Frontal cortex (tissue), 4 donors: ENCODE results near the gene RNF114. TPM values are rescaled to one million over a fixed set of nuclear protein-coding genes. Genes with fewer than 3 reads are reported as not detected.
"Not testable (repeated sequence)": the region's sequence is repeated elsewhere in the genome, so short reads cannot be mapped to it uniquely, and the experiment has no call there.

ENCODE experiments used
- DNase-seq, 2 donors: peaks; one replicate each; pipeline ENCODE4 v3.0.0; 2012; ENCODE audit warnings: low spot score in 2 of 2
- FAIRE-seq: peaks from 2 replicates; lab custom pipeline; 2012; peaks lifted over from hg19 to GRCh38; lab: Jason Lieb, UNC
- total RNA-seq: library from RNA; depleted of rRNA; stranded (reverse); fragments of >200 nt; gene quantifications from one replicate; pipeline ENCODE4 v1.2.3, GENCODE V29; 2014
- donor health status: control.
- donor health status: control.
- donor health status: control.

RNF114 gene
- total RNA-seq, 1 donor from 2014 or later: 31.0 TPM

DNA sequence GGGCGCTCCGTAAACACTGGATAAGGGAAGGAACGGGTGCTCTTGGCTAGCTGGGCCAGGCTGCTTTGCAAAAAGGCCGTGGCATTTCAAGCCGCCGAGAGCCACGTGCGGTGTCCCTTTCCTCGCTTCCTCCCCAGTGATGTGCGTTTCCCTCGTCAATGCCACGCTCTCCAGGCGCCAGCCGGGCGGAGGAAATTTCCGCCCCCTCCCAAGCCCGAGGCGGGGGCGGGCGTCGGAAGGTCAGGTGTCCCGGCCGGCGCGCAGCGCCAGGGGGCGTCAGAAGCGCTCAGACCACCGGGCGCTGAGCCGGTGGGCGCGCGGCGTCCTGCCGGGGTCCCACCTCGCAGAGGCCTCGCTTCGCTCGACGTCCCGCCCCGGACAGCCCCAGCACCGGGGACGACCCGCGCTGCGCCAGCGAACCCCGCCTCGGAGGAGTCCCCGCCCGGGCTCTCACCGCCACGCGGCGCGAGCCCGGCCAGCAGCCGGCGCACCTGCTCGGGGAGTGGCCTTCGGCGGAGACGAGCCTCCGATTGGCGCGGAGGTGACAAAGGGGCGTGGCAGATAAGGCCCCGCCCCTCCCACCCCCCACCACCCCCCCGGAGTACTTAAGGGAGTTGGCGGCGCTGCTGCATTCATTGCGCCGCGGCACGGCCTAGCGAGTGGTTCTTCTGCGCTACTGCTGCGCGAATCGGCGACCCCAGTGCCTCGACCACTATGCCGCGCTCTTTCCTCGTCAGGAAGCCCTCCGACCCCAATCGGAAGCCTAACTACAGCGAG lies 46.3 kb downstream of the RNF114 start, which contains the start of gene SNAI1:
Gene SNAI1 (plus strand): TSS at position 635 of the 777 bp plus-strand sequence. CDS start 80 bp downstream, at position 715.
- FAIRE-seq (no peak), DNase-seq (peak; percentile 95 to 98)

DNA sequence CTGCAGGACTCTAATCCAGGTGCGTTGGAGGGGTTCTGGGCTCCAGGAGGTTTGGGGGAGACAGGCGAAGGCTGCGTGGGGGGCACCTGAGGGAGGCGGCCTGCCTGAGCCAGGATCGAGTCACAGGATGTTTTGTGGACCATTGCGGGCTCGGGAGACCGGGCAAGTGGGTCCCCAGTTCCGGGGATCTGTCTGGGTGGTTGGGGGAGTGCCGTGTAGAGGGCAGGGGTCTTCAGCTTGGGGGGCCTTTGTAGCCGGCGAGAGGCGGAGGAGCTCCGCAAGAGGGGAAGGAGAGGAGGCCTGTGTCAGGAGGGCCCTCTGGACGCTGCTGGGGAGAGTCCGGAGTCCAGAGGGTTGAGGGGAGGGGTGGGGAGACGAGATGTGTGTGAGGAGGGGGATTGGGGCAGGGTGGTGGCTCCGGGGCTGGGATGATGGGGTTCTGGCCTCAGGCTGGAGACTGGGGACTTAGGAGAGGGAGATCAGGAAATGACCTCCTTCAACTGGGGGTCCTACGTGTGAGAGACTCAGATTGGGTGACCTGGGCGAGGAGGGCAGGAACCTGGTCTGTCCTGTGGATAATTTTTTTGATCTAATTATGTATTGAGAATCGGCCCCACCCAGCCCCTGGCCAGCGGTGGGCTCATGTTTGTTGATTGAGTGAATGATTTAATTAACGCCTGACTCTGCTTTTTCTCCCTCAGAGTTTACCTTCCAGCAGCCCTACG lies 47.1 kb downstream of the RNF114 start:
- FAIRE-seq (no peak), DNase-seq (no peak)

DNA sequence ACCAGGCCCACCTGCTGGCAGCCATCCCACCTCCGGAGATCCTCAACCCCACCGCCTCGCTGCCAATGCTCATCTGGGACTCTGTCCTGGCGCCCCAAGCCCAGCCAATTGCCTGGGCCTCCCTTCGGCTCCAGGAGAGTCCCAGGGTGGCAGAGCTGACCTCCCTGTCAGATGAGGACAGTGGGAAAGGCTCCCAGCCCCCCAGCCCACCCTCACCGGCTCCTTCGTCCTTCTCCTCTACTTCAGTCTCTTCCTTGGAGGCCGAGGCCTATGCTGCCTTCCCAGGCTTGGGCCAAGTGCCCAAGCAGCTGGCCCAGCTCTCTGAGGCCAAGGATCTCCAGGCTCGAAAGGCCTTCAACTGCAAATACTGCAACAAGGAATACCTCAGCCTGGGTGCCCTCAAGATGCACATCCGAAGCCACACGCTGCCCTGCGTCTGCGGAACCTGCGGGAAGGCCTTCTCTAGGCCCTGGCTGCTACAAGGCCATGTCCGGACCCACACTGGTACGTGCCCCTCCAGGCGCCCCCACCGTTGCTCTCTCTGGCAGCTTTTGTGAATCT lies 47.7 kb downstream of the RNF114 start:
- no peak for FAIRE-seq

DNA sequence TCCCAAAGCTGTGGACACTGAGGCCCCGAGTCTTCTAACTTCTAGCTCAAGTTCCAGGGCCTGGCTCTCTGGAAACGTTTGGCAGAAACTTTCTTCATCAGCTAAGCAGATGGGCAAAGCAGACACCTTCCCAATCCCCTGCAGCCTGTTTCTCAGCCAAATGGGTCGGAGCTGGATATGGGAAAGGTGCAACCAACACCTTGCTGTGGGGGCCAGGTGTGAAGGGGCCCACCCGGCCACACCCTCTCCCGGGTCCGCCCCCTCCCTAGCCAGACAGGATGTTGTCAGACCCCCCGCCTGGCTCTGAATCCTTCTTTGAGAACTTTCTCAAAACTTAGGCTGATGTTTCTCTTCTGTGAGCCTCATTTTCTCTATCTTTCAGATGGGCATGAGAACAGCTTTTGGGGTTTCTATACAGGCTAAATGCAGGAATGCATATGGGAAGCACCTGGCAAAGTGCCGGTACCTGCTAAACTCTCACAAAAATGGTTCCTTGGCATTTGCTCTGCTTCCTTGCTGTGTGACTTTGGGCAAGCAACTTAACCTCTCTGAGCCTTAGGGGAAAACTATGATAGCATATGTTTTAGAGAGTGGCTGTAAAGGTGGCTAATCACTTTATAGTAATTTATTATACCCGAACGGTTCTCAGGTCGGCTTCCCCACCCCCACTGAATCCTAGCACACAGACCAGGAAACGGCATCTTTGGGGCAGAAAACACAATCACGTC lies 48.4 kb downstream of the RNF114 start:
- DNase-seq: no peak
- FAIRE-seq: no peak

More for the DNA sequence above, 47.7 kb downstream of the RNF114 start:
- no peak for DNase-seq

DNA sequence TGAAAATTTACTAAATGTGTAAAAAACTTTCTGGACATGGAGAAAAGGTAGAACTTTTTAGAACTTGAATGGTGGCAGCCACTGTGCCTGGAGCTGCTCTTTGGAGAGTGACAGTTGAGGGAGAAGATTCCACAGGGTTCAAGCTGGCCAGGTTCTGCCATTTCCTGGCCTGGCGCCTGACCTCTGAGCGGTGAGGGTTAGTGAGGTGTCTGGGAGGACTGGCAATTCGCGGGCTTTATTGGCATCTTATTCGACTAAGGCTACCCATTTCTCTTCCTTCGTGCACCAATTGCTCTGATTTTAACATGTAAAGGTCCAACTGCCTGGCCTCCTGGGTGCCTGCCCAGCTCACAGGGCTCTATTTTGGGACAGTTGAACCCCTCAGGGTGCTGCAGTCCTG lies 49.0 kb downstream of the RNF114 start:
- DNase-seq: no peak
- no peak for FAIRE-seq

DNA sequence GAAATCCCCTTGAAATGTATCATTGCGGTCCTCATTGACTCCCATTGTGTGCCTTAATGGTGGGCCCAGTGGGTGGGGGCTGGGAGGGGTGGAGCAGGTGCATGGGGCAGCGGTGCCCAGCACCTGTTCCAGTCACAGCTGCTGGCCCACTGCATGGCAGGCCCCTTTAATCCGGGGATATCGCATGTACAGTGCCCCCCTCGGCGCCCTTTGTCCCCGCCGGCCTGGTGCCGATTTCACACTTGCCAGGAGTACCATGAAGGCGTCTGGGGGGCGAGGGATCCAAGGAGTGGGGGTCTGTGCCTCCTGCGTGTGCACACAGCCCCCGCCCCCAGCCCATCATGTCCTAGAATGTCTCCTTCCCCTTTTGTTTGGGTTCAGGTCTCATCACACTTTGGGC lies 49.4 kb downstream of the RNF114 start:
- DNase-seq: no peak
- FAIRE-seq: no peak

DNA sequence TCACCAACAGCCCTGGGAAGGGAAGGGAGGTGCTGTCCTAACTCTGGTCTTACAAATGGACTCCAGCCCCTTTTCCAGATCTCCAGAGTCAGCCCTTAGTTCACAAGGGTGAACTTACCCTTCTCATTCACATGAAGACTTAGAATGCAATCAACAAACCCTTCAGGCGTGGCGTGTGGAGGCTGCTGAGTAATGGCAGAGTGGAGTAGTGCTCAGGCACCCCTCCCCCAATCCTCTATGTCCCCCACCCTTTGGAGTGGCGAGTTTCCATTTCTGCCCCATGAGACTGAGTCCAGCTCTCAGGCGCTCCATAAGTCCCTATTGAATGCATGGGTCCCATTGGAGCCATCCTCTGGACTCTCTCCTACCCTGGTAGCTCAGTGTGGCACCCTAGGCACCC lies 49.9 kb downstream of the RNF114 start:
- no peak for DNase-seq
- no peak for FAIRE-seq

DNA sequence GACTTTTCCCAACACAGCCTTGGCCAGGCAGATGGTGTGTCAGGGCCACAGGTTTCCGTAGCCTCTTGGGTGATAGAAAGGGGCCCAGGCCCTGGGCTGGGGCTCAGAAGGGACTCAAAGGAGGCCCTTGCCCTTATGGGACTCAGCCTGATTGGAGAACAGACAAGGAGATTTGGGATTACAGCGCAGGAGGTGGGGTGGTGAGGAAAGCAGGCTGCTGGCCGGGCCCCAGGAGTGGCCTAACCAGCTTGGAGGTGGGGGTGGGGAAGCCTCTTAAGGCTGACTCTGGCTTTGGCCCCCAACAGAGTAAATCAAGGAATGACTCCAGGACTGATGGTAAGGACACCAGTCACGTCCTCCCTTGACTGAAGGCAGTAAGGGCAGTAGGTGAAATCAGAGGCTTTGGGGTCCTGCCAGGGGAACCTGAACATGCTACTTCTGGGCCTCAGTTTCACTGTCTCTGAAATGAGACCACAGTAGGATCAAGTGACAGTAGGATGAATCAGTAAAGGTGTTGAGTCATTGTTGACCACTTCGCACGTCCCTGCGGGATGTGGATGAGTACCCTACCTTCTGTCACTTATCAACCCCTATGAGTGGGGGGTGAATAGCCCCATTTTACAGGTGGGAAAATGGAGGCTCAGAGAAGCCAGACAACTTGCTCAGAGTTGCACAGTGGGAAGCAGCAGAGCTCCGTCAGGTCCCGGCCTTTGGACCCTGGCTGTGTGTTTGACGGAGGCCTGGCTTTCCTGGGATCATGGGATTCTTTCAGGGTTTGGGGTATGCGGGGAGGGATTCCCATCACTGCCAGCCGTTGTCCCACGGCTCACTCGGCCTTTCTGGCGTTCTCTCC lies 51.0 kb downstream of the RNF114 start:
- DNase-seq (no peak), FAIRE-seq (no peak)

DNA sequence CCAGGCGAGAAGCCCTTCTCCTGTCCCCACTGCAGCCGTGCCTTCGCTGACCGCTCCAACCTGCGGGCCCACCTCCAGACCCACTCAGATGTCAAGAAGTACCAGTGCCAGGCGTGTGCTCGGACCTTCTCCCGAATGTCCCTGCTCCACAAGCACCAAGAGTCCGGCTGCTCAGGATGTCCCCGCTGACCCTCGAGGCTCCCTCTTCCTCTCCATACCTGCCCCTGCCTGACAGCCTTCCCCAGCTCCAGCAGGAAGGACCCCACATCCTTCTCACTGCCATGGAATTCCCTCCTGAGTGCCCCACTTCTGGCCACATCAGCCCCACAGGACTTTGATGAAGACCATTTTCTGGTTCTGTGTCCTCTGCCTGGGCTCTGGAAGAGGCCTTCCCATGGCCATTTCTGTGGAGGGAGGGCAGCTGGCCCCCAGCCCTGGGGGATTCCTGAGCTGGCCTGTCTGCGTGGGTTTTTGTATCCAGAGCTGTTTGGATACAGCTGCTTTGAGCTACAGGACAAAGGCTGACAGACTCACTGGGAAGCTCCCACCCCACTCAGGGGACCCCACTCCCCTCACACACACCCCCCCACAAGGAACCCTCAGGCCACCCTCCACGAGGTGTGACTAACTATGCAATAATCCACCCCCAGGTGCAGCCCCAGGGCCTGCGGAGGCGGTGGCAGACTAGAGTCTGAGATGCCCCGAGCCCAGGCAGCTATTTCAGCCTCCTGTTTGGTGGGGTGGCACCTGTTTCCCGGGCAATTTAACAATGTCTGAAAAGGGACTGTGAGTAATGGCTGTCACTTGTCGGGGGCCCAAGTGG lies 51.9 kb downstream of the RNF114 start:
- no peak for DNase-seq
- no peak for FAIRE-seq

DNA sequence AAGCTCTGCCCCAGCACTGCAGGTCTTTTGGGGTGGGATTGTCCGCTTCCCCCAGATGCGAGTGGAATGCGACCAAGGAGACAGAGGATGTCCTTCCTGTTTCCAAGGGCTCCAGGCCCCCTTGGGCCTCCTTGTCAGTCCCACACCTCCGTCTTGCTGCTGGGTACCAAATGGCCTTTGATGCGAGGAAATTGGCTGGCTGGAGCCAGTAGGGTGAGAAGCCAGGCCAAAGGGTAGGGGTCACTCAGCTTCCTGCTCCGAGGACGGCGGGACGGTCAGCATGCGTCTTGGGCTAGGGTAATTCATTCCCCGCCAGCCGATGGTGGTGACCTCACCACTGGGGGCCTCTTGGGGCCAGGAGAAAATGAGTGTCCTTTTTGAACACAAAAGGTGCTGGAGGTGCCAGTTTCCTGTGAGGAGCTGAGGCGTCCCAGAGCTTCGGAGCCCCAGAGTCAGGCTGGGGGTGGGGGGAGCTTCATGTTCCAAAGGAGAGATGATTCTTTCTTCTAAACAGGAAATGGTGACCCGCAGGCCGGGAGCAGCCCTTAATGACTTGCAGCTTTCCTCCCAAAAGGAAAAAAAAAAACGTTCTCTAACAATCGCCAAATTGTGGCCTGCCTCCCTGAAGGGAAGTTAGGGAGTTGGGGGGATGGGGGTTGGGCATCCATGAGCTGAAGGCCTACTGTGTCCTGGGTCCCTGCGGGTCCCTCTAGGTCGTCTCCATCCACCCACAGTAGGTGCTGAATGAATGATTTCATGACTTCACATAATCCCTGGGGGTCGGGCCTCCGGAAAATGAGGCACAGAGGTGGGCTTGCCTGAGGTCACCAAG lies 53.3 kb downstream of the RNF114 start:
- no peak for FAIRE-seq
- no peak for DNase-seq

DNA sequence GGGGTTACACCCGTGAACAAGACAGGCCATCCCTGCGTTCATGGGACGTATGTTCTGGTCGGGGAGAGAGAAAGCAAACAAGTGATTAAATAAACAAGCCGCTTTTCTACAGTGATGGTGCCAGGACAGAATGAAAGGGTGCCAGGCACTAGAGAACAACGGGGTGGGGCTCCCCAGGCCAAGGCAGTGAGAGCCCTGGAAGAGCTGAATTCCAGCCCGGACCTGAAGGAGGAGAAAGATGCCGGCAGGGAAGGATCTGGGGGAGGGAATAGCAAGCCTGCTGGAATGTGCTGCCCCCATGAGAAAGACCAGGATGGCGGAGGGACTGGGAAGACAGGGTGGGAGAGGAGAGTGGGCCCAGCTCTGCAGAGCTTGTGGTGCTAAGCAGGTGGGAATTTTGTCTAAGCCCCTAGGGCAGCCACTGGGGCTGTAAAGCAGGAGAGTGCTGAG lies 54.1 kb downstream of the RNF114 start:
- no peak for FAIRE-seq
- no peak for DNase-seq

DNA sequence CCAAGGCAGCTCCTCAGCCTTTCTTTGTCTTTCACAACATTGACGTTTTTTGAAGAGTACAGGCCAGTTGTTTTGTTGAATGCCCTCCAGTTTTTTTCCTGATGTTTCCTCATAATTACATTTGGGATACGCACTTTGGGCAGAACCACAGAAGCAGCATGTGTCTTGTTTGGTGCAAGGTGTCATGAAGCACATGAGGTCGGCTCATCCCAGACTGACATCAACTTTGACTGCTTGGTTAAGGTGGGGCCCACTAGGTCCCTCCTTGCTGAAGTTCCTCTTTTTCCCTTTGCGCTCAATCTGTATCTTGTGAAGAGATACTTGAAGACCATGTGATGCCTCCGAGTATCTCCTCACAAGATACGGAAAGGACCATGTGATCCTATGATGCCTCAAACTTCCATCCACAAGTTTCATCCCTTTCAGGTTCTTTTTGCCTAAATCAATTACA lies 57.1 kb downstream of the RNF114 start:
- DNase-seq: no peak
- no peak for FAIRE-seq

DNA sequence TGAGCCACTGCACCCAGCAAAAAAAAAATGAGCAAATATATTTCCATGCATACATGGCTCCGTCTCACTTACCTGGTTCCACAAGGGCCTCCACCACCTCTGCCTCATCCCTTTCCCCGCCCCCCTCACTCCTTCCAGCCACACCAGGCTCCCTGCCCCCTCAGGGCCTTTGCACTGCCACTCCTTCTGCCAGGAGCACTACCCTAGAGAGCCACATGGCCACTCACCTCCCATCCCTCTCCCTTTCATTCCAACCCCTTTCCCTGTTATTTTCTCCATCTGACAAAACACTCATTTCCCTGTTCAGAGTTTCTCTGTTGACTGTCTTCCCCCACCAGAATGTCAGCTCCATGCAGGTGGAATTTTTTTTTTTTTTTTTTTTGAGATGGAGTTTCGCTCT lies 59.4 kb downstream of the RNF114 start:
- DNase-seq (no peak), FAIRE-seq (no peak)

DNA sequence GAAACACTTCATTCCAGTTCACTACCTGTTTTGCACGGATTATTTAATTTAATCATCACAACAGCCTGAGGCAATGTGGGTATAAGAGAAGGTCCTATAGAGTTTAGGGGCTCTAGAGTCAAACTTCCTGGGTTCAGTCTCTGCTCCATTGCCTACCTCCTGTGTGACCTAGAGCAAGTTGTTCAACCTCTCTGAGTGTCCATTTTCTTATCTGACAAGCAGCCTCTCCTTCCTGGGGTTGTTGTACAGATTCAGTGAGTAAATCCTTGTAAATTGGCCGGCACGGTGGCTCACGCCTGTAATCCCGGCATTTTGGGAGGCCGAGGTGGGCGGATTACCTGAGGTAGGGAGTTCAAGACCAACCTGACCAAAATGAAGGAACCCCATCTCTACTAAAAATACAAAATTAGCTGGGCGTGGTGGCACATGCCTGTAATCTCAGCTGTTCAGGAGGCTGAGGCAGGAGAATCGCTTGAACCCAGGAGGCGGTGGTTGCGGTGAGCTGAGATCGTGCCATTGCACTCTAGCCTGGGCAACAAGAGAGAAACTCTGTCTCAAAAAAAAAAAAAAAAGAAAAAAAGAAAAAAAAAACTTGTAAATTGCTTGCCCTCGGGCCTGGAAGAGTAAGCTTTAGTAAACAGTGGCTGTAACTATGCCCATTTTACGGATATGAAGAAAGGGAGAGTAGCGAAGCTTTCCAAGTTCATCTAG lies 62.4 kb downstream of the RNF114 start:
- DNase-seq, FAIRE-seq: not testable (repeated sequence)

DNA sequence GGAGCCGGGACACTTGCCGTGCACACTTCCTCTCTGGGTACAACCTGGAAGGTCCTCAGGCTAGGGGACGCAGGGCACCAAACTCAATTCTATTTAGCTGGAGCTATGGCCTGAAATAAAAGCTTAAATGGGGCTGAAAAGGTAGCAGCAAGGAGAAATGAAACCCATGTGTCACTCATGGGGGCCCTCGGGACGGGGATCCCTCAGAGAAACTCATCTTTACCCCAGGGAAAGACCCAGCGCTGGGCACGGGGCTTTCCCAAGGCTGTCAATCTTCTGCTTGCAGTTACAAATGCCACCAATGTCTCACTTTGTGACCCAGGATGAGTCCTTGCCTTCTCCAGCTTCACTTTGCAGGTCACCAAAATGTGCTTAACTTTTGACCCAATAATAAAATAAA lies 63.1 kb downstream of the RNF114 start:
- no peak for DNase-seq
- no peak for FAIRE-seq

DNA sequence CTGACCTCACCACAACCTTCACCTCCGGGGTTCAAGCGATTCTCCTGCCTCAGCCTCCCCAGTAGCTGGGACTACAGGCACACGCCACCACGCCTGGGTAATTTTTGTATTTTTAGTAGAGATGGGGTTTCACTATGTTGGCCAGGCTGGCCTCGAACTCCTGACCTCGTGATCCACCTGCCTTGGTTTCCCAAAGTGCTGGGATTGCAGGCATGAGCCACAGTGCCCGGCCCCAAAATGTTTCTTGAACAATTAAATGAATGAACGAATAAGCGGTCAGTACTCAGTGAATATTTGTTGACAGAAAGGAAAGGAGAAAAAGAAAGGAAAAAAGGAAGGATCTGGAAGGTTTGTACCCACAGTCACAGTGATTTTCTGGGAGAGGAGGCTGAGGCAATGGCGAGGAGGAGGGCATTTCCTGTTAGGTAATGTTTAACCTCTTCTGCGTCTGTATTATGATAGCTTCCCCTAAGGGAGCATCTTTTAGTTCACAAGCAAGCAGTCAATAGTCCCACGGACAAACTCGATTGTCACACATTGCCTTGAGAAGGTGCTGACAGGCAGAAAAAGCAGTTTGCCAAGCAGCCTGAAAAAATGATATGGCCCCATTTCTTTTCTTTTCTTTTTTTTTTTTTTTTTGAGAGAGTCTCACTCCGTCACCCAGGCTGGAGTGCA lies 64.5 kb downstream of the RNF114 start:
- DNase-seq, FAIRE-seq: not testable (repeated sequence)
